Measurements from ENCODE around the gene ARSB. TPM values are rescaled to one million over a fixed set of nuclear protein-coding genes. Genes with fewer than 3 reads are reported as not detected.

ARSB gene
- total RNA-seq, 4 donors from 2014 or later, result 9.1 to 12.7 (median 10.7) TPM

DNA sequence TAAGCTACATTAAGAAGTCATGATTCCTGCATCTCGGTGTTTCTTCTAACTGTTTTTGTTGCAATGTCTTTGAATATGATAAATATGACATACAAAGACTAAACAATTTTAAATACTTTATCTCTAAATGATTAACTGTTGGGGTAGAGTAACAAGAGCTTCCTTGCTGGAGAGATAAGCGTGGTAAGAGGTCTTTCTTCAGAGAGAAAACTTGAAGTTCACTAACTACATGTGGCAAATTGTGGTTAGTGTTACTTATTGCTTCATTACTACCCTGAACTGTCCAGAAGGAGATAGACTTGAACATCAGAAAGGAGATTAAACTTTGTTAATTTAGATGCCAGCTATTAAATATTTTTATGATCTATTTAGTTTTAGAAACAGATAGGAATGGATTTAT, 7.0 kb upstream of the ARSB start:
- H3K27ac ChIP-seq, result no peak overlapping the region
- intact Hi-C loops (cut with DNase I; ENCODE audit: low total_unique reads), result no loop called here
- 90 to 92% methylated on average over 2 of the region's 2 CpGs for WGBS, 2 donors (ENCODE audit: low coverage in 1 of 2)
- no peak for DNase-seq
- no peak overlapping the region for H3K4me3 ChIP-seq
- no peaks in the 10 kb centered on the region for H3K4me1 ChIP-seq
- H3K27me3 ChIP-seq, result no peaks in the 10 kb centered on the region
- no peaks in the 10 kb centered on the region for H3K36me3 ChIP-seq
- TF ChIP-seq POLR2AphosphoS5 (IDR thresholded peaks at IDR 0.05) (no peak), EP300 (IDR thresholded peaks at IDR 0.05; ENCODE audit: low read depth) (no peak), POLR2A (IDR thresholded peaks at IDR 0.05) (no peak)
- TF ChIP-seq, protein P1, sequence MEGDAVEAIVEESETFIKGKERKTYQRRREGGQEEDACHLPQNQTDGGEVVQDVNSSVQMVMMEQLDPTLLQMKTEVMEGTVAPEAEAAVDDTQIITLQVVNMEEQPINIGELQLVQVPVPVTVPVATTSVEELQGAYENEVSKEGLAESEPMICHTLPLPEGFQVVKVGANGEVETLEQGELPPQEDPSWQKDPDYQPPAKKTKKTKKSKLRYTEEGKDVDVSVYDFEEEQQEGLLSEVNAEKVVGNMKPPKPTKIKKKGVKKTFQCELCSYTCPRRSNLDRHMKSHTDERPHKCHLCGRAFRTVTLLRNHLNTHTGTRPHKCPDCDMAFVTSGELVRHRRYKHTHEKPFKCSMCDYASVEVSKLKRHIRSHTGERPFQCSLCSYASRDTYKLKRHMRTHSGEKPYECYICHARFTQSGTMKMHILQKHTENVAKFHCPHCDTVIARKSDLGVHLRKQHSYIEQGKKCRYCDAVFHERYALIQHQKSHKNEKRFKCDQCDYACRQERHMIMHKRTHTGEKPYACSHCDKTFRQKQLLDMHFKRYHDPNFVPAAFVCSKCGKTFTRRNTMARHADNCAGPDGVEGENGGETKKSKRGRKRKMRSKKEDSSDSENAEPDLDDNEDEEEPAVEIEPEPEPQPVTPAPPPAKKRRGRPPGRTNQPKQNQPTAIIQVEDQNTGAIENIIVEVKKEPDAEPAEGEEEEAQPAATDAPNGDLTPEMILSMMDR (IDR thresholded peaks at IDR 0.05), result no peak
- H3K9me3 ChIP-seq, result no peaks in the 10 kb centered on the region
- in situ Hi-C loops (cut with MboI; ENCODE audit: low pct_ligation_motif_present in 1 of 4, low pct_unique_long_range_greater_than_20kb in 1 of 4, low sequenced_read_pairs in 3 of 4), result loop anchor here in 1 of 4 donors (25.0 kb wide), 1 partner anchor 455 kb away; no protein-coding TSS in a partner anchor

DNA sequence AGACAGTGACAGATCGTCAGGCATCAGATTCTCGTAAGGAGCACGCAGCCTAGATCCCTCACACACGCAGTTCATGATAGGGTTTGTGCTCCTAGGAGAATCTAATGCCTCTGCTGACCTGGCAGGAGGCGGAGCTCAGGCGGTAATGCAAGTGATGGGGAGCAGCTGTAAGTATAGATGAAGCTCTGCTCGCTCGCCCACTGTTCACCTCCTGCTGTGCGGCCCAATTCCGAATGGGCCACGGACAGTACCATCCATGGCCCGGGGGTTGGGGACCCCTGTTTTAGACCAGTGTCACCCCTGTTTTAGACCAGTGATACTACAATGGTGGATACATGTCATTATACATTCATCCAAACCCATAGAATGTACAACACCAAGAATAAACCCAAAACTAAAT, 4.0 kb upstream of the ARSB start:
- WGBS, 2 donors (ENCODE audit: low coverage in 1 of 2), result 93% methylated on average over 12 of the region's 12 CpGs; no CpG with 5 or more reads in 1 of the 2 donors
- in situ Hi-C loops (cut with MboI; ENCODE audit: low pct_ligation_motif_present in 1 of 4, low pct_unique_long_range_greater_than_20kb in 1 of 4, low sequenced_read_pairs in 3 of 4), result loop anchor here in 1 of 4 donors (25.0 kb wide), 1 partner anchor 452 kb away; no protein-coding TSS in a partner anchor
- peaks cover 0 to 12% (median 7%) of the 10 kb centered on the region in 4 donors for H3K4me1 ChIP-seq

DNA sequence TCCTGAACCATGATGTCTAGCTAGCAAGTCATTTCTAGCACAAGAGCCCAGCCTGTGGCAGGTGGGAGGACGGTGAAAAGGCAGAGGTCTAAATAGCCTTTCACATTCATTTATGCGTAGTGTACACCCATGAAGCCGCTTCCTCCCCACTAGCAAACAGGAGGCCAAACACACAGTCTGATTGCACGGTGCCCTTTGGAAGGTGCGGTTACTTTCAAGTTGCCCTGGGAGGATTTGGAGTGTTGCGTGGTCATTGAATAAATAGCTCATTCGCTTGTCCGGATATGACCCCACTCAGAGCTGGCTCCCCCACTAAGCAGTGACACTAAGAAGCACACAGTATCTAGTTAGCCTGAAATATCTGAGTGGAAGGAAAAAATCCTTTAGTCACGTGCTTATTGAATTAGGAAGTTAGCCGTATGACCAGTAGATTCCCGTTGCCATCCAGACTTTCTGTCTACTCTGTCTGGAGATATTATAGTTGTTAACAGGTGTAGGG, 664 bp upstream of the ARSB start:
- H3K36me3 ChIP-seq, result no peaks in the 10 kb centered on the region
- peak overlapping the region; percentile 73 to 97 (median 76) for H3K4me3 ChIP-seq
- peak overlapping the region; percentile 97 to 100 (median 98) for H3K27ac ChIP-seq
- no peaks in the 10 kb centered on the region for H3K27me3 ChIP-seq
- H3K4me1 ChIP-seq, result peaks cover 6 to 29% (median 14%) of the 10 kb centered on the region in 4 donors
- WGBS, 2 donors (ENCODE audit: low coverage in 1 of 2), result 3 to 8% methylated on average over 4 to 11 of the region's 11 CpGs
- intact Hi-C loops (cut with DNase I; ENCODE audit: low total_unique reads) (no loop called here), in situ Hi-C loops (cut with MboI; ENCODE audit: low pct_ligation_motif_present in 1 of 4, low pct_unique_long_range_greater_than_20kb in 1 of 4, low sequenced_read_pairs in 3 of 4) (loop anchor here in 1 of 4 donors (25.0 kb wide), 1 partner anchor 448 kb away; no protein-coding TSS in a partner anchor)
- no peak for TF ChIP-seq POLR2A (IDR thresholded peaks at IDR 0.05)
- peak in 2 of 3 donors; percentile 6 to 46 for TF ChIP-seq POLR2AphosphoS5 (IDR thresholded peaks at IDR 0.05)
- peak; percentile 45 for DNase-seq
- no peaks in the 10 kb centered on the region for H3K9me3 ChIP-seq

More for the DNA sequence above, 4.0 kb upstream of the ARSB start:
- Histone ChIP-seq H3K4me3 (no peak overlapping the region), H3K27ac (no peak overlapping the region), H3K27me3 (no peaks in the 10 kb centered on the region), H3K9me3 (no peaks in the 10 kb centered on the region), H3K36me3 (no peaks in the 10 kb centered on the region)
- no peak for DNase-seq
- intact Hi-C loops (cut with DNase I; ENCODE audit: low total_unique reads), result no loop called here
- TF ChIP-seq, protein P1 (IDR thresholded peaks at IDR 0.05), result no peak
- TF ChIP-seq POLR2A (IDR thresholded peaks at IDR 0.05) (no peak), POLR2AphosphoS5 (IDR thresholded peaks at IDR 0.05) (no peak), EP300 (IDR thresholded peaks at IDR 0.05; ENCODE audit: low read depth) (no peak)

DNA sequence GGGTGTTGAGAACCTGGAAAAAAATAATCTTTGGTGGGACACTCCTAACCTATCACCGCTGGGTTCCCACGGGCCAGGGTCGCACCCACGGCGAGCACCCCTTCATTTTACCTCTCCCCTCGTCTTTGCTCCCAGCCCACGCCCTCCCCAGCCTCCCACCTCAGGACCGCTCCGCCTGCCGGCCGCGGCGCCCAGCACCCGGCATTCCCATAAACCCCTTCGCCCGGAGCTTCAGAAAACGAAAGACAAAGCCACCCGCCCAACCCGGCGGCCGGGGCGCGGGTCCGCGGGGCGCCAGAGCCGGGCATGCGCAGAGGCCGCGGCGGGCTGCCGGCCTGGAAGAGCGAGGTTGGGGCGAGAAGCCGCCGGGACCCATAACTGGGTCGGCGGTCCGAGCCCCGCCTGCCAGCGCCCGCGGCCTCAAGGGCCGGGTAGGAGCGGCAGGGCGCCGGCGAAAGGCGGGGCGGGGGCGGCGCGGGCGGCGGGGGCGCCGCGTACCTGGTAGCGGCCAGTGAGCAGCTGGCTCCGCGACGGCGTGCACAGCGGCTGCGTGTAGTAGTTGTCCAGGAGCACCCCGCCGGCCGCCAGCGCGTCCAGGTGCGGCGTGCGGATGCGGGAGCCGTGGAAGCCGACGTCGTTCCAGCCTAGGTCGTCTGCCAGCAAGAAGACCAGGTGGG, 533 bp downstream of the ARSB start:
- no peaks in the 10 kb centered on the region for H3K36me3 ChIP-seq
- peaks cover 6 to 38% (median 14%) of the 10 kb centered on the region in 4 donors for H3K4me1 ChIP-seq
- intact Hi-C loops (cut with DNase I; ENCODE audit: low total_unique reads), result no loop called here
- H3K9me3 ChIP-seq, result no peaks in the 10 kb centered on the region
- H3K27me3 ChIP-seq, result no peaks in the 10 kb centered on the region
- in situ Hi-C loops (cut with MboI; ENCODE audit: low pct_ligation_motif_present in 1 of 4, low pct_unique_long_range_greater_than_20kb in 1 of 4, low sequenced_read_pairs in 3 of 4), result loop anchor here in 1 of 4 donors (25.0 kb wide), 1 partner anchor 447 kb away; no protein-coding TSS in a partner anchor
- TF ChIP-seq POLR2AphosphoS5 (IDR thresholded peaks at IDR 0.05) (peak; percentile 35 to 55 (median 54)), EP300 (IDR thresholded peaks at IDR 0.05; ENCODE audit: low read depth) (no peak), POLR2A (IDR thresholded peaks at IDR 0.05) (peak; percentile 38)
- TF ChIP-seq, protein P1 (IDR thresholded peaks at IDR 0.05), result peak; percentile 41 to 75 (median 51)
- peak; percentile 91 for DNase-seq
- peak overlapping the region; percentile 97 to 100 (median 98) for H3K27ac ChIP-seq
- WGBS, 2 donors (ENCODE audit: low coverage in 1 of 2), result 1% methylated on average over 39 of the region's 79 CpGs; no CpG with 5 or more reads in 1 of the 2 donors
- H3K4me3 ChIP-seq, result peak overlapping the region; percentile 73 to 97 (median 76)

Data from transverse colon (tissue), 4 donors.